ENCODE data around the gene UBALD2.

GRCh38 chr17:76233588-76234353 lies 31.4 kb upstream of the UBALD2 start:
- TF ChIP-seq POLR2AphosphoS5 (IDR thresholded peaks at IDR 0.05) (no peak), CTCF (IDR thresholded peaks at IDR 0.05) (no peak)
